ENCODE results near the gene STEAP4. TPM values are rescaled to one million over a fixed set of nuclear protein-coding genes. Genes with fewer than 3 reads are reported as not detected.

The STEAP4 gene
- total and polyA plus RNA-seq, 2 donors (not counting 1 experiment from before 2014, with no cell fraction given), result 0.94 to 0.99 TPM

GRCh38 chr7:88317422-88317821, 10.7 kb upstream of the STEAP4 start:
- DNase-seq (ENCODE audit: low read depth in 2 of 2), result no peak

GRCh38 chr7:88316456-88316855, 9.8 kb upstream of the STEAP4 start:
- H4K20me1 ChIP-seq (ENCODE audit: control insufficient read depth, extremely low read depth, insufficient read depth, low read length), result no peaks in the 10 kb centered on the region
- TF ChIP-seq CTCF (conservative IDR thresholded peaks at IDR 0.05 in 1 of 2, IDR thresholded peaks at IDR 0.05 in 1 of 2; ENCODE audit: low read depth in 1 of 2, low read length in 2 of 2) (no peak), EZH2 (IDR thresholded peaks at IDR 0.05; ENCODE audit: low read length, missing control alignments) (no peak)
- H3K4me2 ChIP-seq (ENCODE audit: extremely low read depth, insufficient read depth, low read length), result no peak overlapping the region
- no peaks in the 10 kb centered on the region for H3K79me2 ChIP-seq (ENCODE audit: control insufficient read depth, insufficient read depth, low read length)
- DNase-seq (ENCODE audit: low read depth in 2 of 2), result no peak
- H3K9me3 ChIP-seq (ENCODE audit: control insufficient read depth, insufficient read depth, low read depth, low read length), result no peaks in the 10 kb centered on the region
- H3K27ac ChIP-seq (ENCODE audit: insufficient read depth, low read length), result no peak overlapping the region
- no peaks in the 10 kb centered on the region for H3K4me1 ChIP-seq (ENCODE audit: control insufficient read depth, extremely low read depth, insufficient read depth, low read length)
- no peaks in the 10 kb centered on the region for H3K36me3 ChIP-seq (ENCODE audit: control insufficient read depth, insufficient read depth, low read length)
- no peak overlapping the region for H3K9ac ChIP-seq (ENCODE audit: insufficient read depth, low read length)
- H3K27me3 ChIP-seq (ENCODE audit: control insufficient read depth, insufficient read depth, low read length), result no peaks in the 10 kb centered on the region
- no peak overlapping the region for H3K4me3 ChIP-seq (replicated peaks in 1 of 4; ENCODE audit: control extremely low read depth in 1 of 4, insufficient read depth in 1 of 4, low read depth in 3 of 4, low read length in 4 of 4)
- no peak overlapping the region for H2AFZ ChIP-seq (ENCODE audit: low read length)

More at GRCh38 chr7:88317422-88317821, 10.7 kb upstream of the STEAP4 start:
- TF ChIP-seq CTCF (conservative IDR thresholded peaks at IDR 0.05 in 1 of 2, IDR thresholded peaks at IDR 0.05 in 1 of 2; ENCODE audit: low read depth in 1 of 2, low read length in 2 of 2), result no peak
- TF ChIP-seq EZH2 (IDR thresholded peaks at IDR 0.05; ENCODE audit: low read length, missing control alignments), result no peak
- no peaks in the 10 kb centered on the region for H4K20me1 ChIP-seq (ENCODE audit: control insufficient read depth, extremely low read depth, insufficient read depth, low read length)
- no peak overlapping the region for H2AFZ ChIP-seq (ENCODE audit: low read length)
- H3K9me3 ChIP-seq (ENCODE audit: control insufficient read depth, insufficient read depth, low read depth, low read length), result no peaks in the 10 kb centered on the region
- no peak overlapping the region for H3K27ac ChIP-seq (ENCODE audit: insufficient read depth, low read length)
- H3K4me3 ChIP-seq (replicated peaks in 1 of 4; ENCODE audit: control extremely low read depth in 1 of 4, insufficient read depth in 1 of 4, low read depth in 3 of 4, low read length in 4 of 4), result no peak overlapping the region
- no peaks in the 10 kb centered on the region for H3K36me3 ChIP-seq (ENCODE audit: control insufficient read depth, insufficient read depth, low read length)
- H3K79me2 ChIP-seq (ENCODE audit: control insufficient read depth, insufficient read depth, low read length), result no peaks in the 10 kb centered on the region
- H3K27me3 ChIP-seq (ENCODE audit: control insufficient read depth, insufficient read depth, low read length), result no peaks in the 10 kb centered on the region
- H3K4me2 ChIP-seq (ENCODE audit: extremely low read depth, insufficient read depth, low read length), result no peak overlapping the region
- no peaks in the 10 kb centered on the region for H3K4me1 ChIP-seq (ENCODE audit: control insufficient read depth, extremely low read depth, insufficient read depth, low read length)
- H3K9ac ChIP-seq (ENCODE audit: insufficient read depth, low read length), result no peak overlapping the region

GRCh38 chr7:88315522-88315921, 8.8 kb upstream of the STEAP4 start:
- no peaks in the 10 kb centered on the region for H4K20me1 ChIP-seq (ENCODE audit: control insufficient read depth, extremely low read depth, insufficient read depth, low read length)
- no peaks in the 10 kb centered on the region for H3K27me3 ChIP-seq (ENCODE audit: control insufficient read depth, insufficient read depth, low read length)
- H3K9ac ChIP-seq (ENCODE audit: insufficient read depth, low read length), result no peak overlapping the region

More at GRCh38 chr7:88315522-88315921, 8.8 kb upstream of the STEAP4 start:
- no peak for TF ChIP-seq CTCF (conservative IDR thresholded peaks at IDR 0.05 in 1 of 2, IDR thresholded peaks at IDR 0.05 in 1 of 2; ENCODE audit: low read depth in 1 of 2, low read length in 2 of 2)
- TF ChIP-seq EZH2 (IDR thresholded peaks at IDR 0.05; ENCODE audit: low read length, missing control alignments), result no peak
- Histone ChIP-seq H3K9me3 (ENCODE audit: control insufficient read depth, insufficient read depth, low read depth, low read length) (no peaks in the 10 kb centered on the region), H3K4me2 (ENCODE audit: extremely low read depth, insufficient read depth, low read length) (no peak overlapping the region), H3K36me3 (ENCODE audit: control insufficient read depth, insufficient read depth, low read length) (no peaks in the 10 kb centered on the region), H3K4me1 (ENCODE audit: control insufficient read depth, extremely low read depth, insufficient read depth, low read length) (no peaks in the 10 kb centered on the region), H2AFZ (ENCODE audit: low read length) (no peak overlapping the region), H3K27ac (ENCODE audit: insufficient read depth, low read length) (no peak overlapping the region), H3K4me3 (replicated peaks in 1 of 4; ENCODE audit: control extremely low read depth in 1 of 4, insufficient read depth in 1 of 4, low read depth in 3 of 4, low read length in 4 of 4) (no peak overlapping the region), H3K79me2 (ENCODE audit: control insufficient read depth, insufficient read depth, low read length) (no peaks in the 10 kb centered on the region)
- no peak for DNase-seq (ENCODE audit: low read depth in 2 of 2)

Data from fibroblast of lung (primary cell).